Measurements from ENCODE around the gene FNDC1. TPM values are rescaled to one million over a fixed set of nuclear protein-coding genes. Genes with fewer than 3 reads are reported as not detected.

FNDC1 gene
- total RNA-seq, 4 donors from 2014 or later = 0.27 to 9.9 (median 1.5) TPM

- H3K4me1 ChIP-seq = no peaks in the 10 kb centered on the region
- H3K27me3 ChIP-seq = no peaks in the 10 kb centered on the region
- TF ChIP-seq CTCF (IDR thresholded peaks at IDR 0.05) = no peak
- no peak for TF ChIP-seq POLR2A (IDR thresholded peaks at IDR 0.05)
- TF ChIP-seq EP300 (IDR thresholded peaks at IDR 0.05) = no peak
- no peak for TF ChIP-seq POLR2AphosphoS5 (IDR thresholded peaks at IDR 0.05)
- H3K27ac ChIP-seq = no peak overlapping the region
- H3K36me3 ChIP-seq = no peaks in the 10 kb centered on the region
- ATAC-seq = no peak
- H3K4me3 ChIP-seq = no peak overlapping the region
- 96% methylated on average over 5 of the region's 5 CpGs; no CpG with 5 or more reads in 1 of the 2 donors for WGBS, 2 donors (ENCODE audit: low coverage in 1 of 2)
- no peaks in the 10 kb centered on the region for H3K9me3 ChIP-seq
Observed at GRCh38 chr6:159298840-159299239, 129.6 kb downstream of the FNDC1 start.

GRCh38 chr6:159299566-159299965 lies 130.4 kb downstream of the FNDC1 start:
- Histone ChIP-seq H3K27ac (no peak overlapping the region), H3K4me1 (no peaks in the 10 kb centered on the region), H3K36me3 (no peaks in the 10 kb centered on the region), H3K9me3 (no peaks in the 10 kb centered on the region), H3K27me3 (no peaks in the 10 kb centered on the region), H3K4me3 (no peak overlapping the region)
- WGBS, 2 donors (ENCODE audit: low coverage in 1 of 2) = 100% methylated on average over 2 of the region's 2 CpGs; no CpG with 5 or more reads in 1 of the 2 donors
- no peak for TF ChIP-seq CTCF (IDR thresholded peaks at IDR 0.05)
- TF ChIP-seq POLR2AphosphoS5 (IDR thresholded peaks at IDR 0.05) = no peak
- TF ChIP-seq POLR2A (IDR thresholded peaks at IDR 0.05) = no peak
- TF ChIP-seq EP300 (IDR thresholded peaks at IDR 0.05) = no peak
- no peak for ATAC-seq

- no peaks in the 10 kb centered on the region for H3K4me1 ChIP-seq
- WGBS, 2 donors (ENCODE audit: low coverage in 1 of 2) = 88 to 90% methylated on average over 5 of the region's 5 CpGs
- no peaks in the 10 kb centered on the region for H3K27me3 ChIP-seq
- no peaks in the 10 kb centered on the region for H3K36me3 ChIP-seq
- H3K4me3 ChIP-seq = no peak overlapping the region
- ATAC-seq = no peak
- no peaks in the 10 kb centered on the region for H3K9me3 ChIP-seq
- no peak overlapping the region for H3K27ac ChIP-seq
- no peak for TF ChIP-seq EP300 (IDR thresholded peaks at IDR 0.05)
- TF ChIP-seq POLR2AphosphoS5 (IDR thresholded peaks at IDR 0.05) = no peak
- no peak for TF ChIP-seq CTCF (IDR thresholded peaks at IDR 0.05)
- no peak for TF ChIP-seq POLR2A (IDR thresholded peaks at IDR 0.05)
Observed at GRCh38 chr6:159301277-159301676, 132.1 kb downstream of the FNDC1 start.

- Histone ChIP-seq H3K36me3 (no peaks in the 10 kb centered on the region), H3K4me3 (no peak overlapping the region), H3K9me3 (no peaks in the 10 kb centered on the region), H3K27ac (no peak overlapping the region), H3K27me3 (no peaks in the 10 kb centered on the region), H3K4me1 (no peaks in the 10 kb centered on the region)
- TF ChIP-seq EP300 (IDR thresholded peaks at IDR 0.05) (no peak), POLR2A (IDR thresholded peaks at IDR 0.05) (no peak), POLR2AphosphoS5 (IDR thresholded peaks at IDR 0.05) (no peak), CTCF (IDR thresholded peaks at IDR 0.05) (no peak)
- WGBS, 2 donors (ENCODE audit: low coverage in 1 of 2) = 80% methylated on average over 4 to 7 of the region's 7 CpGs
- ATAC-seq = no peak
Observed at GRCh38 chr6:159301810-159302593, 132.8 kb downstream of the FNDC1 start.

GRCh38 chr6:159302594-159302992 lies 133.4 kb downstream of the FNDC1 start:
- no peaks in the 10 kb centered on the region for H3K27me3 ChIP-seq
- H3K4me3 ChIP-seq = no peak overlapping the region
- ATAC-seq = no peak
- peaks cover 0 to 5% (median under 1%) of the 10 kb centered on the region in 3 donors for H3K4me1 ChIP-seq
- H3K9me3 ChIP-seq = no peaks in the 10 kb centered on the region
- no peak for TF ChIP-seq CTCF (IDR thresholded peaks at IDR 0.05)
- TF ChIP-seq POLR2A (IDR thresholded peaks at IDR 0.05) = no peak
- TF ChIP-seq POLR2AphosphoS5 (IDR thresholded peaks at IDR 0.05) = no peak
- TF ChIP-seq EP300 (IDR thresholded peaks at IDR 0.05) = no peak
- 82 to 100% methylated on average over 4 to 5 of the region's 5 CpGs for WGBS, 2 donors (ENCODE audit: low coverage in 1 of 2)
- H3K27ac ChIP-seq = no peak overlapping the region
- no peaks in the 10 kb centered on the region for H3K36me3 ChIP-seq
